AG20443 (cell line): ENCODE data around the gene TMEM88.

Source experiments
- DNase-seq: peaks from one replicate; pipeline ENCODE4 v3.0.0; 2012; ENCODE audit warnings: low spot score, mixed read lengths

The TMEM88 gene

DNA sequence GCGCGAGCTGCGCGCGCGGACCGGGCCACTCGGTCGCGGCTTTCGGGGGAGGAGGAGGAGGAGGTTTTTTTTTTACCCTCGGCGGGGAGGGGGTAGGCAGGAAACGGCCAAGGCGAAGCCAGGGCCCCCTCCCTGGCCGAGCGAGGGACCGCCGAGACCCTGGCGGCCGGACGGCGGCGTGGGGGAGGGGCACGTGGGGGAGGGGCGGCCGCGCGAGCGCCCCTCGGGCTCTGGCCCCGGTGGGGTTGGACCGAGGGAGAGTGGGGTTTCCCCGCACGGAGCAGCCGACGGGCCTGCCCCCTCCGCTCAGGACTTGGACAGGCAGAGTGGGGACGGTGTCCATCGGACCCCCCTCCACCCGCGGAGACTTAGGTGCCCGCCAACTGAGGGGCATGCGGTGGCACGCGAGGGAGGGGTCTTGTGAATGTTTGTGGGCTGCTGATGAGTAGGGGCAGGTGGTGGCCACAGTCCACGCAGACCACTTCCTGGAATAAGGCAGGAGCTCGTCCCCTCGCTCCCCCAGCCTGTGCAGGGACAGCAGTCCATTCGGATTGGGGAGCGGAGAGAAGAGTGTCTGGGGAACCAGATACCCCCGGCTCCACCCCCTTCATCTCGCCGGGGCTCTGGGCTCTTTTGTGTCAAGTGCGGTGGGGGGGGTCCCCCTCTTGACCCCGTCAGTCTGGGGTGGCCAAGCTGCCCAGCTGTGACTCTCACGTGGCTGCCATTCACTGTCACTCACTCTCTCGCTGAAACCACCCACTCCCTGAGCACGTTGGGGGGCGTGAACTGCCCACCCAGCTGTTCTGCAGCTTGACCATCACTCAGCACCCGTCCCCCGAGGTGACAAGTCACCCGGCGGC lies 30.7 kb downstream of the TMEM88 start:
- DNase-seq = peak; percentile 51

DNA sequence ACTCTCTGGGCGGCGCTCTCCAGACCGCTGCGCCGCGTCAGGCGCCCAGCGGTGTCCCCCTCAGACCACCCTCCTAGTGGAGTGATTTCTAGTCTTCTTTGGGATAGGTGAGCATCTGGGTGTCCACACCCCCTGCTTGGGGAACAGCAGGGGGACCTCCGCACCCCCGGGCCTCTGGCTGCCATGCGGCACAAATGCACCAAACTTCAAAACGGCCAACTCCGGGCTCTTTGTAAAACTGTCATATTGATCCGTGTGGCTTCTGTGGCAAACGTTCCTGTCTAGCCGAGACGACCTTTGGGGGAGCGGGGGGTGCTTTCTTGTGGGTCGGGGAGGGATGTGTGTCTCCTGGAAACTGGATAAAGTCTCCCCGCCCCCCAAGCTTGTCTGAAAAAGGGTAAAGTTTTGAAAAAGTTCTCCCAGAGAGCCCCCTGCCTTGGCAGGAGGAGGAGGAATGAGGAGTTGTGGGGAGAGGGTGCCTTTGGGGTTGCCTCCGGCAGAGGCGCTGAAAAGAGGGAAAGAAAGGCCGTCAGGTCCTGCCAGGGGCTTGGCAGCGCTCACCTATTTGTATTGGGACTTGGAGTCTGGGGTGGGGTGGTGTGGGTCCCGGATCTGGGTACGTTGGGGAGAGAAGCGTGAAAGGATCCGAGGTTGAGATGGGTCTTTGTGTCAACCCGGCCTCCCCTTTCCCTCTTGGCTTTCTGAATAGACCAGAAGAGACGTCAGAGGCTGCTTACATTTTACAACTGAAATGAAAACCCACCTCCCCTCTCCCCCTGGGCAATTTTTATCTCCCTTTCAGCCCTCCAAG lies 31.6 kb downstream of the TMEM88 start:
- peak; percentile 27 for DNase-seq

DNA sequence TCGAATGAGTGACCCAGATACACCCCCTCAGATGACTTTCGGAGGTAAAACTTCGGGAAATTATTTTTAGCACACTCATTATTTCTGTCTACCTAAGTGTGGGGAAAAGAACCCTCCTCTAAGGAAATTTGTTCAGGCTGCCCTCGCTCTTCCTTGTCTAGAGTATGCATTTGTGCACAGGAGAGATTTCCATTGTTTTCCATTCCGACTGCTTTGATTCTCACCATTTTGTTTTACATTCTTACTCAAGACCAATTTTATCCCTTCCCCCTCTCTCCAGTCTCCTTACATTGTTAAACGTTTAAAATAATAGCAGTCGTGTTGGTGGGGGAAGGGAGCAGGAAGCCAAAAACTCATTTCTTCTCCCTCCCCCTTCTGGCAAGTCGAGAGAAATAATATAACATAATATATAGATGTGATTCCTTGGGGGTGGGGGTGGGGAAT lies 32.2 kb downstream of the TMEM88 start:
- no peak for DNase-seq

DNA sequence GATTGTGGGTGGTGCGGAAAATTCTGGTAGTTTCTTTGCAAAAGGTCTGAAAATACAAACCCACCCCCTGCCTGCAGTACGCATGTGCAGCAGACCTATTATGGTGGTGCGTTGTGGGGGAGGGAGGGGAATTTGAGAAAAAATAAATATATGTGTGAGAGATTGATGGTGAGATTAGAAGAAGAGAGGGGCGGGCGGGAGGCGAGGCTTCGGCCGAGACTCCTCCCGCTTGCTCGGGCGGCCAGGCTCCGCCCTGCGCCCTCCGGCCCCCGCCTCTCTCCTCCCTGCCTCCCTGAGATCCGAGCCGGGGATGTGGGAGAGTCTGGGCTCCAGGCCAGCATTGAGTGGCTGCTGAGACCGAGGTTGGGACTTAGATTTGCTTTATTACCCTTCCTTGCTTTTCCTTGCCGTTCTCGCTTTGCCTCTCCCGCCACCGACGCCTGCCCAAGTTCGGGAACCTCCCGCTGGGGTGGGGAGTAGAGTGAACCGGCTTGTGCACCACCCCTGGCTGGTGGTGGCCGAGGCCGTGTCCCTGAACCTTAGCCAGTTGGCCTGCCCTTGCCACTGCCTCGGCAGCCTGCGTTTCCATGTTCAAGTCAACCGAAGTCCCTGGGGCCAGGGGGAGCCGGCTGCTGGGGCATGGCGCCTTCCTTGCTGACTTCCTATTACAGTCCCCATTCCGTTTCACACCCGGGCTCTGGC lies 32.8 kb downstream of the TMEM88 start:
- peak; percentile 96 for DNase-seq

DNA sequence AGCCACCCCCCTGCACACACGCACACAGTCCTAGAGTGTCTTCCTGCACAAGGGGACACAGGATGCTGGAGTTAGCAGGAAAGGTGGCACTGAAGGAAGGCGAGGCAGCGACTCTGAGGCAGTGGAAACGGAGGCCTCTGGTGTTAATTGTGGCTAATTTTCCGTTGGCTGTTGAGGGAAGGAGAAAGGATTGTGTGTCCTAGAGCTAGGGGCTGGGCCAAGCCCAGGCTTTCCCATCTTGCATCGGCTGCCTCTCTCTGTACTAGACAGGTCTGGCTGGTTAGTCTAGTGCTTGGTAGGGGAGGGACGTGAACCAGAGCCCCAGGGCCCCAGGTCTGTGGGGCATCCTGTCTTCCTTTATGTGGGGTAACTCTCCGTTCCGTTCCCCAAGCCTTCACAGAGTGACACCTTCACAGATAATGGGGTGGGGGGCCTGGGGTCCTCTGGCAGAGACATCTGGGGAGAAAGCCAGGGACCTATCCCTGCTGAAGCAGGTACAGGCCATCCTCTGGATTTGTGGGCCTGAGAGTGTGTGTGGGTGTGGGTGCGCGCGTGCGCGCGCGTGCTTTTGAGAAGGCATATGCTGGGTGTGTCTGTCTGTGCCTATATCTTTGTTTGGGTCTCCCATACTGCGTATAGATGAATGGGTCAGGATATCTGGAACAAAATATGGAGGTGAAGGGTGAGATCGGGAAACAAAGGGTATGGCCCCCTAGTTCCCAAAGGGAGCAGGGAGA lies 33.5 kb downstream of the TMEM88 start, which contains the start of gene CHD3:
CHD3 (plus strand) TSS at position 606 of the 737 bp plus-strand sequence. CDS start 212 bp downstream, outside the sequence.
- DNase-seq = no peak

DNA sequence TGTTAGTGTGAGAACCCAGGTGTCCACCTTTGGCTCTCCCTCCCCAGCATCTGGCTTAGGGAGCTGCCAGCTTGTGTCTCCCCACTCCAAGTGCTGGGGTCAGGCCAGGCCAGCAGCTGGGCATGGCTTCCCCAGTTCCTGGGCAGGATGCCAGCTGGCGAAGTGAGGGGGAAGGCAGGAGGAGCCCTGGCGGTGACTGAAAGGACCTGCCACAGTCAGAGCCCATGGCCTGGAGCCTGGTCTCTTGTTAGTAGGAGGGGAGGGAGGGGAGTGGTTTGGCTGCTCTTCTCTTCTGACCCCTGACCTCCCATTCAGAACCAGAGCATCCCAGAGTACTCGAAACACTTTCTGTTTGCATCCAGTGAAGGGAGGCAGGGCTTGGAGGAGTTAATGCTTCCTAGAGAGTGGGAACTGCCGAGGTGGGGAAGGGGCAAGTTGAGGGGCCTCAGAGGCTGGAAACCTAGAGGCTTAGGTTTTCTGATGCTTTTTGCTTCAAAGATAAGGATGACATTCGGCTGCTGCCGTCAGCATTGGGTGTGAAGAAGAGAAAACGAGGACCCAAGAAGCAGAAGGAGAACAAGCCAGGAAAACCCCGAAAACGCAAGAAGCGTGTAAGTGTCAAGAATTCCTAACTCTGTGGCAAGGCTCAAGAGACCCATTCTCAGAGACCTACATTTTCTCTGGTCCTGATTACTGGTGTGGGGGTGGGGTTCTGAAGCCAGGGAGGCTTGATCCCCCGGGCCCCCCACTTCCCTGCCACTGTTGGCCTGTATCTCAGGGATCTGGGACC lies 34.5 kb downstream of the TMEM88 start:
- DNase-seq = peak; percentile 94

DNA sequence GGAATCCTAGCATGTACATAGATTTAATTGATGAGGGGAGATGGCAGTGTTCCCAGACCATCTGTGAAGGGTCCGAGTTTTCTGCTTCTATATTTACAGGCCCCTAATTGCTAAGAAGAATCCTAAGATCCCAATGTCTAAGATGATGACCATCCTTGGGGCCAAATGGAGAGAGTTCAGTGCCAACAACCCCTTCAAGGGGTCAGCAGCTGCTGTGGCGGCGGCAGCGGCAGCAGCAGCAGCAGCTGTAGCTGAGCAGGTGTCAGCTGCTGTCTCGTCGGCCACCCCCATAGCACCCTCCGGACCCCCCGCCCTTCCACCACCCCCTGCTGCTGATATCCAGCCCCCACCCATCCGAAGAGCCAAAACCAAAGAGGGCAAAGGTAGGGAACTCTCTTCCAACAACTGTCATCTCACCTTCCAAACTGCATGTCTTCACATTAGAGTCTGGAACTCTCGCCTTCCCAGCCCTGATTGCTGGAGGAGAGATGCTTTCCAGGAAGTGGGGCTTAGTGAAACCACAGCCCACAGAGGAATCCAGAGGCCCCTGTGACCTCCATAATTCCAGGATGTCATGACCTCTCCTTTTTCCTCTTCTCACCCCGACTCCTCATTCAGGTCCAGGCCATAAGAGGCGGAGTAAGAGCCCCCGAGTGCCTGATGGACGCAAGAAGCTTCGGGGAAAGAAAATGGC lies 38.5 kb downstream of the TMEM88 start:
- no peak for DNase-seq

DNA sequence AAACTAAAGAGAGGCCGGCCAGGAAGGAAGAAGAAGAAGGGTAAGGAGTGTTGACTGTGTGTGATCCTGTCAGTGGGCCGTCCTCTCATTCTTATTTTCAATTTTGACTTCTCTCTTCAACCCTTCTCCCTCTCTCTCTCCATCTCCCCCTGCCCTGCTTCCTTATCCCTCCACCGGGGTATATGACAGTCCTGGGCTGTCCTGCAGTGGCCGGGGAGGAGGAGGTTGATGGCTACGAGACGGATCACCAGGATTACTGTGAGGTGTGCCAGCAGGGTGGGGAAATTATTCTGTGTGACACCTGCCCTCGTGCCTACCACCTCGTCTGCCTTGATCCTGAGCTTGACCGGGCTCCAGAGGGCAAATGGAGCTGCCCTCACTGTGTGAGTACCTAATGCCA lies 39.4 kb downstream of the TMEM88 start:
- peak; percentile 1 for DNase-seq

DNA sequence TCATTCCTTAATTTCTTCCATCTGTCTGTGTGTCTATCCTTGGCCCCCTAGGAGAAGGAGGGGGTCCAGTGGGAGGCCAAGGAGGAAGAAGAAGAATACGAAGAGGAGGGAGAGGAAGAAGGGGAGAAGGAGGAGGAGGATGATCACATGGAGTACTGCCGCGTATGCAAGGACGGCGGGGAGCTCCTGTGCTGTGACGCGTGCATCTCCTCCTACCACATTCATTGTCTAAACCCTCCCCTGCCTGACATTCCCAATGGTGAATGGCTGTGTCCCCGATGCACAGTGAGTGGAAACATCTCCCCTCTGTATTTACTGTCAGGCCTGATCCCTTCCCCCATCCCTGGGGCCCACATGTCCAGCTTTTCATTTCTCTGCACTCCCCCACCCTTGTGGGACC lies 40.0 kb downstream of the TMEM88 start:
- DNase-seq = peak; percentile 1

DNA sequence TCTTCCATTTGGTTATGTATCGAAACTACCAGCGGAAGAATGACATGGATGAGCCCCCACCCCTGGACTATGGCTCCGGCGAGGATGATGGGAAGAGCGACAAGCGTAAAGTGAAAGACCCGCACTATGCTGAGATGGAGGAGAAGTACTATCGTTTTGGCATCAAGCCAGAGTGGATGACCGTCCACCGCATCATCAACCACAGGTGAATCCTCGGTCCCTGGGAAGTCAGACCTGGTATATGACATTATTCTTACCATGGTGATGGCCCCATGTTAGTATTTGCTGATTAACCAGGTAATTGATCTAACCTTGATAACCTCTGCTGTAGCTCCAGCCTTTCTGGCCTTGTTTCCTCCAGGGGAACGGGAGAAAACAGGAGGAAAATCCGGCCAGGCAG lies 42.2 kb downstream of the TMEM88 start:
- no peak for DNase-seq

DNA sequence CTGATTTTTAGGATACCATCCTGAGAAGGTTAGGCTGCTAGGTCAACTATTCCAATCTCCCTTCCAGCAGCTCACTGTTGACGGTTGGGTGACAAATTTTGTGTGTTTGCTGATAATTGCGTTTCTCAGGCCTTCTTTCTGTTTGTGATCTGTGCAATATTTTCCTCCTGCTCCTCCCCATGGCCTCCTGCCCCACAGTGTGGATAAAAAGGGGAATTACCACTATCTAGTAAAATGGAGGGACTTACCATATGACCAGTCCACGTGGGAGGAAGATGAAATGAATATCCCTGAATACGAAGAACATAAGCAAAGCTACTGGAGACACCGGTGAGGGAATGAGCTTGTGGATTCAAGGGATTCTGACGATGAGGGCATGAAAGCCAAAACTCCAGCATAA lies 42.9 kb downstream of the TMEM88 start:
- peak; percentile 57 for DNase-seq

DNA sequence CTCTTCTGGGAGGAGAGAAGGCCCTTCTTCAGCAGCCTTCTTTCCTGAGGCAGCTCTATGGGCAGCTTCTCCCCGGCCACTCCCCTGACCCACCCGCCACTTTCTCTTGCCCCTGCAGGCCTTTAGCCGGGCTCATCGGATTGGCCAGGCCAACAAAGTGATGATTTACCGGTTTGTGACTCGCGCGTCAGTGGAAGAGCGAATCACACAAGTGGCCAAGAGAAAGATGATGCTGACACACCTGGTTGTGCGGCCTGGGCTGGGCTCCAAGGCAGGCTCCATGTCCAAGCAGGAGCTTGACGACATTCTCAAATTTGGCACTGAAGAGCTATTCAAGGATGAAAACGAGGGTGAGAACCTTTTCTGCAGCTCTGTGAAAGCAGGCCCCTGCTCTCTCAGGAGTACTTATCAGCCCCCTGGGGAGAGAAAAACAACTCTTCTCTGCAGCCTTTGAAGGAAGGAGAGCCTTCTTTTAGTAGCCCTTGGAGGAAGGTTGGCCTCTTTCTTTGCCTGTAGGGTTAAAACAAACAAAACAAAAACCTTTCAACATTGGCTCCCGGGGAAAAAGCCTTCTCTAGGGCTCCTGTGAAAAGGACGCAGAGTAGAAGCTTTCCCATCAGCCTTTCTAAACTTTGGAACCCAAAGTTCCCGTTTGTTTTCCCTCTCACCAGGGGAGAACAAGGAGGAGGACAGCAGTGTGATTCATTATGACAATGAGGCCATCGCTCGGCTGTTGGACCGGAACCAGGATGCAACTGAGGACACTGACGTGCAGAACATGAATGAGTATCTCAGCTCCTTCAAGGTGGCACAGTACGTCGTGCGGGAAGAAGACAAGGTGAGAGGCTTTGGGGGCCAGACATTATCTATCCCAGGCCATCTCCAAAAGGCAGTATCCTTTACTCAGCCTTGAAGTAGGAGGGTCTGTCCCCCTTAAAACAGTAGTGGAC lies 48.6 kb downstream of the TMEM88 start:
- no peak for DNase-seq
